Activated T-helper 9 cell treated with anti-CD3 and anti-CD28 coated beads, Interleukin-2, amount 50 U/mL, for 16 hours (primary cell): ENCODE results near the gene SNAI3.

Experiments
- DNase-seq: peaks from one replicate; pipeline ENCODE4 v3.0.0-alpha.2; 2020; ENCODE audit warnings: low read depth

Gene SNAI3

DNA sequence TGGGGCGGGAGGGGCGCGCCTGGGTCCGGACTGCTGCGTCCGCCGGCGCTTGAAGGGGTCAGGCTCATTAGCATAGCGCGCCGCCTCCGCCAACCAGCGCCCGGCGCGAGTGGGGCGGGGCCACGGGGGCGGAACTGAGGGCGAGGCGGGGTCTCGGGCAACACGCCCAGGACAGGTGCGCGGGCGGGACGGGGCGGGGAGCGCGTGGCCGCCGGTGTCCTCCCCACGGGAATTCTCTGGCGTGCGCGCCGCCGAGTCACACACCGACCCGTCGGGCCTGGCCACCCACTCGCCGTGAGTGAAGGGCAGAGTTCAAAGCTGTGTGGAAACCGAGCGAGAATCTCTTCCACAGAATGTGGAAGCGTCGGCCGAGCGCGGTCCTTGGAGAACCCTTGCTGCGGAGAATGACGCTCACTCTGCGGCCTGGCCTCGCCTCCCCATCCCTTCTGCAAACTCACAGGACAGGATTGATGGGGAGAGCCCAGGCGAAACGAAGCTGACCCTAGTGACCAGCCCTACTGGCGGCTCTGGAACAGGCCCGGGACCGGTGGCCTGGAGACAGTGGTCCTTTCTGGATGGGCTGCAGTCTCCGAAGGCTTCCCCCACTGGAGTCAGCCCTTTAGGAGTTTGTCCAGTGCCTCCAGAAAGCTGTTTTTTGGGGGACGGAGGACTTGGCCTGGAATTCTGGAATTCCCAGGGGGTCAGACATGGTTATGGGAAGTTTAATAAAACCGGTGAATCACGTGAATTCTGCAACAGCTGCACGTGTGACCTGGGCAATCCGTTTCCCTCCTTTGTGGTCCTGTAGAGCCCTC is at the start of gene SNAI3:
Gene SNAI3 (minus strand): TSS at position 69 of the 815 bp plus-strand sequence. CDS start 101 bp downstream, outside the sequence.
- peak; percentile 84 for DNase-seq

- DNase-seq, result no peak
Observed at GRCh38 chr16:88736088-88736487, 49.8 kb upstream of the SNAI3 start.

- no peak for DNase-seq
Observed at GRCh38 chr16:88735616-88736015, 49.3 kb upstream of the SNAI3 start.

GRCh38 chr16:88735121-88735520 is 48.8 kb upstream of the SNAI3 start:
- no peak for DNase-seq

GRCh38 chr16:88734361-88734728 is 48.0 kb upstream of the SNAI3 start:
- DNase-seq, result no peak

- DNase-seq, result no peak
Observed at GRCh38 chr16:88733630-88734360, 47.5 kb upstream of the SNAI3 start.

GRCh38 chr16:88732961-88733294 is 46.6 kb upstream of the SNAI3 start:
- no peak for DNase-seq

DNA sequence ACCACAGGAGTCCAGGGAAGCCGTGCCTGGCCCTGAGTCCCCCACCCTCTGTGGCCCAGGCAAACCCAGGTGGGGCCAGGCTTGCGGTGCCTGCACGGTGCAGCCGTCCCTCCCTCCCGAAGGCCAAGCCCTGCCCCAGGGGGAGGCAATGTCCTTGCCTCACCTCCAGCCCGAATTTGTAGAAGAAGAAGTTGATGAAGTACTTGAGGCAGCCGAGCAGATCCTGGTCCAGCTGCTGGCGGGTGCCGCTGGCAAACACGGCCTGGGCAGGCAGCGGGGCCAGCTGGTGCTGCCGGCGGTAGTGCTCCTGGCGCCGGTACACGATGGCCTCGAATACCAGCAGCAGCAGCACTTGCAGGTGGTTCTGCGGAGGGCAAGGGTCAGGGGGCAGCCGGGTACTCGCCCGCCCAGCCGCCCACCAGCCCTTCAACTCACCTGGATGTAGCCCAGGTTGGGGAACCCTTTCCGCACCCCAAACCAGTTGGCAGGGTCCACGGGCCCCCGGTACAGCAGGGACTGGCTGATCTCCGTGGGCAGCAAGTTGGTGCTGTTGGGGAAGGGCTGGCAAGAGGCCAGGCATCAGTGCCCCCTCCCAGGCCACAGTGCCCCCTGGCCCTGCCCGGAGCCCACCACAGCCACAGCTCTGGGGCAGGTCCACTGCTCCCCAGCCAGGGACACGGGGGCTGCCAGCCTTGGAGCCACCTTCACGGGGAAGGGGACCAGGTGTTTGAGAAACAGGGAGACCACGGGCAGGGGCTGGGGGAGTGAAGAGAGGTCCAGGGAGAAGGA is 46.1 kb upstream of the SNAI3 start:
- DNase-seq, result no peak

DNA sequence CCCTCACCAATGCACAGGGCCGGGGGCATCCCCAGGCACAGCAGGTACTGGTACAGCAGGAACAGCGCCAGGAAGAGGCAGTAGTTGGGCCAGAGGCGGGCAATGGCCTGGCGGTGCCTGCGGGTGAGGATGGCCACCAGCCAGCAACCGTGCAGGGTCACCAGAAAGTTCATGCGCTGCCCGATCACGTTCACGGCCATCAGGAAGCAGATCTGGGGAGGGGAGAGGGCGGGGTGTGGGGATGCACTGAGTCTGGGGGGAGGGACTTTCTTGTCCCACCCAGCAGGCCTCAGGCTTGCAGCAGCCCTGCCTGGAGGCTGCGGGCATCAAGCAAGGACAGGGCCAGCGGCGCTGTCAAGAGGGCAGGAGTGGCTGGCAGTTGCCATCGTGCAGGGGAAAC is 45.4 kb upstream of the SNAI3 start:
- no peak for DNase-seq

- DNase-seq, result no peak
Observed at GRCh38 chr16:88730632-88731607, 44.6 kb upstream of the SNAI3 start.

DNA sequence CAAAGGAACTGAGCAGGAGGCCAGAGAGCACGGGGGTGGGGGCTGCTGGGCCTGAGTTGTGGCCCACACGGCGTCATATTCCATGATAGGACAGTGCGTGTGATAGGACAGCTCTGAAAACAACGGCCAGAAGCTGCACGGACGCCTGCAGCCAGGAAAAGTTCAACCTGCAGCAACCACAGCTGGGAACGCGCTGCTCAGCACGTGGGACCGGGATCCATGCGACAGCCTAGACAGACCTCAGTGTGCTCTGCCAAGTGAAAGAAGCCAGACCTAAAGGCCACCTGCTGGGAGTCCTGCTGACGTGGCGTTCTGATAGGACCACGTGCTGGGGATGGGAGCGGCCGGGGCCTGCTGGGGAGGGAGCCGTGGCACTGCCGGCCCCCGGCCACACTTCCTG is 41.6 kb upstream of the SNAI3 start:
- no peak for DNase-seq

DNA sequence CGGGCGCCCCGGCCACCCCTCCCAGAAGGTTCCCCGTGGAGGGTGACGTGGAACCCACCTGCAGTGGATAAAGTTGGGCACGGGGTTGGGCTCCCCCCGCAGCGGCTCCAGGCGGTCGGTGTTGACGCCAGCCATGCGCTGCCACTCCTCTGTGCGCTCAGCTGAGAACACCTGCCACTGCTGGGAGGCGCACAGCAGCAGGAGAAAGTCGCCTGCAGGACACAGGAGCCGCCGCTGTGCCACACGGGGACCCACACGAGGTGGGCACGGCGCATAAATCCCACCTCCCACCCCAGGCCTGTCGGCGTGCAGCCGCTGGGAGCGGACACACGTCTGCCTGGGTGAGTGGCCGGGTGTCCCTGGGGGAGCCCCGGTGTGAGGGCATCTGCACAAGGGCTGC is 40.7 kb upstream of the SNAI3 start:
- no peak for DNase-seq

DNA sequence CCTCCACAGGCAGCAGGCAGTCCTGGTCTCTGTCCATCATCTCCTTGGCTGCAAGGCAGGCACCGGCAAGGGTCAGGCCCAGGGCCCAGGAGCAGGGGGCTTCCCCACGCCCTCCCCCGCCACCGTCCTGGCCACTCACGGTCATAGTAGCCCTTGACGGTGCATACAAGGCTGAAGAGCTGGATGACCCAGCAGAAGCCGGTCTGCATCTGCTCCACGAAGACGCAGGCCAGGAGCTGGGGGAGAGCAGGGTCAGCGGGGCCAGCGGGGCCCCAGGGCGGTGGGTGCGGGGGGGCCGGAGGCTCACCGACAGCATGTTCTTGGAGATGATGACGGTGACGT is 40.1 kb upstream of the SNAI3 start:
- DNase-seq, result no peak

DNA sequence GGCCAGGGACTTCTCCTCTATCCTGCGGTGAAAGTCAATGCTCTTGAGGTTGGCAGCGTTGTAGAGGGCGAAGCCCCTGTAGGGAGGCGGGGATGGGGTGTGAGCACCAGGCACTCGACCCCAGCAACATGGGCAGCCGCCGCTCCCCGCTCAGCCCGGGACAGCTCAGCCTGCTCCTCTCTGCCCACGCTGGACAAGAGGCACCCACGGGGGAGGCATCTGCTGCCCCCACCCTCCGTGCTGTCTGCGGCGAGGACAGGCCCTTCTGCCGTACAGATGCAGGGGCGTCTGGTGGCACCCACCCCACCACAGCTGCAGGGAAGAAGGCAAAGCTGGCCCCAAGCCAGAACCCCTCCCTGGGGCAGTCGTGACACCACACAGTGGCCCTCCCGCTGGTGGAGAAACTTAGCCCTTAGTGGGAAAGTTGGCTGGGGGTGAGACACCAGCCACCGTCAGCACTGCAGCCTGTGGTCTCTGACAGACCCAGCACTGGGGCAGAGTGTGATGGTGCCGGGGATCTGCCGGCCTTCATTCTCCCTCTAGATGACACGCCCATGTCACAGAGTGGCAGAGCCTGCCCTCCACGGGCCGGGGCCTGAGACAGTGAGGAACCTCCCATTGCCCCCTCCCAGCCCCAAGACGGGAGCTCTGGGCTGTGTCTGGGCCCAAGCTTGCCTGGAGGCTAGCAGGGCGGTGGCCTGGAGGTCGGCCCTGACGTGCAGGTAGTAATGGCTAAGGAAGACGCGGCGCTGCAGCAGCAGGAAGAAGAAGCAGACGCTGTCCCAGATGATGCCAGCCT is 39.5 kb upstream of the SNAI3 start:
- no peak for DNase-seq

GRCh38 chr16:88724855-88725555 is 38.7 kb upstream of the SNAI3 start:
- no peak for DNase-seq

DNA sequence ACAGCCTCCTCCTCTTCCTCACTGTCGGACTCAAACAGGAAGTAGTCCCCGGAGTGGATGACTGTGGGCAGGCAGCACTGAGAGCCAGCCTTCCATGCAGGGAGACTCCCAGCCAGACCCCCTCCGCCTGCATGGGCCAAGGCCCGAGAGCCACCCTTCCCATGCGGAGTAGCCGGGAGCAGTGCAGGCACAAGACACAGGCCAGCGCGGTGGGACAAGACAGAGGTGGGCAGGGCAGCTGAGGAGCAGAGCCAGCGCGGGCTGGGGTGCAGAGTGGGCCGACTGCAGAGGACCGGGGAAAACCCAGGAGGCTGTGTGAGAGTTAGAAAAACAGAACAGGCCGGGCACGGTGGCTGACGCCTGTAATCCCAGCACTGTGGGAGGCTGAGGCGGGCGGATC is 37.6 kb upstream of the SNAI3 start:
- DNase-seq, result no peak

- DNase-seq, result no peak
Observed at GRCh38 chr16:88723507-88723887, 37.2 kb upstream of the SNAI3 start.

DNA sequence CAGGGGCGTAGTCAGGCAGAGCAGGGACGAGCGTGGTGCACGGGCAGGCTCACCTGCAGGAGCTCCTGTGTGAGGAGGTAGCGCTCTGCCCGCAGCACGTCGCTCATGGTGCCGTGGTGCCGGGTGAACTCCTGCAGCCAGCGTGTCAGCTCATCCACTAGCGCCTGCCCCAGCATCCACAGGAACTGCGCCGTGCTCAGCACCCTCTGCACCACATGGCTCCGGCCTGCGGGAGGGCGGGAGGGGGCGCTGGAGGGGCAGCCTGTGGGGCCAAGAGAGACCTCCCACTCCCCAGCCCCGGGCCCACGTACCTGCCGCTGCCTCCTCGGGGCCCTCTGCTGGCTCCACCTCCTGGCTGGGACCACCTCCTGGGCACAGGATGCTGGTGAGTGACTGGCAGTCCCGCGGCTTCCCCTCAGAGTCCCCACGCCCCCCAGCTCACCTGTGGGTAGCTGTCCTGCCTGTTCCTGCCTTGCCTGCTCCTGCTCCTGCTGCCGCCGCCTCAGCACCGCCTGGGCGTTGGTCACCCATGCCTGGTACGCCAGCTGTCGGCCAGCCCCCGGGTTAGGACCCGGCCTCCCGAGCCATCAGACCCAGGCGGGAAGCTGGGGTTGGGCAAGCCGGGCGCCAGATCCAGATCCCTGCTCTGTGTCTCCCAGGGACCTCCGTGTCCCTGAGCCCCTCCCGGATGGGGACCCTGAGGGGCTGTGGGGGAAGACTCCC is 36.6 kb upstream of the SNAI3 start:
- no peak for DNase-seq
